Kidney epithelial cell (primary cell): ENCODE results near the gene ADCY4. TPM values are rescaled to one million over a fixed set of nuclear protein-coding genes. Genes with fewer than 3 reads are reported as not detected.

Experiments used
- DNase-seq: peaks from one replicate; pipeline ENCODE4 v3.0.0-alpha.2; 2010; ENCODE audit warnings: low read depth
- H3K27me3 ChIP-seq: 2 replicates; pipeline ENCODE4 v1.6.0; 2011; ENCODE audit warnings: low read length; ENCODE audit not compliant: control insufficient read depth, insufficient read depth
- H3K36me3 ChIP-seq: 2 replicates; pipeline ENCODE4 v1.5.1; 2011; ENCODE audit warnings: low read length; ENCODE audit not compliant: control insufficient read depth, insufficient read depth
- H3K4me3 ChIP-seq: 2 replicates; pipeline ENCODE4 v1.5.1; 2011; ENCODE audit warnings: low read depth, mild to moderate bottlenecking, control low read depth, low read length
- CTCF ChIP-seq: IDR thresholded peaks from 2 replicates; pipeline ENCODE4 v1.5.1; 2011; ENCODE audit warnings: mild to moderate bottlenecking, moderate library complexity, low read length, control low read depth, inconsistent platforms; ENCODE audit not compliant: insufficient read depth, poor library complexity, severe bottlenecking
- total RNA-seq: library from RNA; depleted of rRNA; stranded (reverse); fragments of >200 nt; gene quantifications from 2 replicates; pipeline ENCODE4 v1.2.3, GENCODE V29; 2015

ADCY4 gene
- total RNA-seq, 1 donor from 2014 or later, result 9.0 TPM

GRCh38 chr14:24289649-24290280, 45.1 kb downstream of the ADCY4 start:
- no peaks in the 10 kb centered on the region for H3K27me3 ChIP-seq
- H3K36me3 ChIP-seq, result peaks cover 1% of the 10 kb centered on the region
- no peak for TF ChIP-seq CTCF
- H3K4me3 ChIP-seq, result no peak overlapping the region
- no peak for DNase-seq

- no peak for TF ChIP-seq CTCF
- DNase-seq, result no peak
- Histone ChIP-seq H3K36me3 (peaks cover 1% of the 10 kb centered on the region), H3K27me3 (no peaks in the 10 kb centered on the region), H3K4me3 (no peak overlapping the region)
Observed at GRCh38 chr14:24286996-24287395, 47.9 kb downstream of the ADCY4 start.

- no peaks in the 10 kb centered on the region for H3K27me3 ChIP-seq
- no peak for TF ChIP-seq CTCF
- no peak overlapping the region for H3K4me3 ChIP-seq
- DNase-seq, result no peak
- no peaks in the 10 kb centered on the region for H3K36me3 ChIP-seq
Observed at GRCh38 chr14:24285351-24285750, 49.5 kb downstream of the ADCY4 start.

GRCh38 chr14:24284501-24285035, 50.3 kb downstream of the ADCY4 start:
- Histone ChIP-seq H3K36me3 (no peaks in the 10 kb centered on the region), H3K4me3 (no peak overlapping the region), H3K27me3 (no peaks in the 10 kb centered on the region)
- no peak for DNase-seq
- no peak for TF ChIP-seq CTCF

- no peak for TF ChIP-seq CTCF
- H3K36me3 ChIP-seq, result no peaks in the 10 kb centered on the region
- H3K27me3 ChIP-seq, result no peaks in the 10 kb centered on the region
- DNase-seq, result no peak
- no peak overlapping the region for H3K4me3 ChIP-seq
Observed at GRCh38 chr14:24283796-24284460, 50.9 kb downstream of the ADCY4 start.

GRCh38 chr14:24282736-24283135, 52.1 kb downstream of the ADCY4 start:
- TF ChIP-seq CTCF, result no peak
- Histone ChIP-seq H3K4me3 (no peak overlapping the region), H3K36me3 (no peaks in the 10 kb centered on the region), H3K27me3 (no peaks in the 10 kb centered on the region)
- DNase-seq, result no peak
